ENCODE data around the gene SCN3A. TPM values are rescaled to one million over a fixed set of nuclear protein-coding genes. Genes with fewer than 3 reads are reported as not detected.

The SCN3A gene
- total and polyA plus RNA-seq, 2 experiments from 2014 or later: 0.06 TPM; not detected in 1

DNA sequence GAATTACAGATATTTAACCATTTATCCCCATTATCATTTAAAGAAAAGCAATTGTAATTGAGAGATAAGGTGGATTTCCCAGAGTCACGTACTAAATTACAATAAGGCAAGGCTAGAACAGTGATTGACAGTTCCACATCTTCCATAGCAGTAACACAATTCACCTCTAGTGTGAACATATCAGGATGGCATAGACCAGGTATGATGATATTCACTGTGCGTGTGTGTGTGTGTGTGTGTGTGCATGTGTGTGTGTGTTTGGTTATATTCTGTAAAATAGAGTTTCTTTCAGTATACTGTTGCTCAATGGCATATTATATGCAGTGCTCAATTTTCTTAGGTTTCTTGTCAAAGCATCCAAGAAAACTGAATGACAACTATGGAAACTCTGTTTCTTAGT lies 37.1 kb upstream of the SCN3A start:
- Histone ChIP-seq H3K4me1 (ENCODE audit: low read depth) (no peaks in the 10 kb centered on the region), H3K27me3 (no peaks in the 10 kb centered on the region), H3K27ac (no peak overlapping the region), H3K9me3 (ENCODE audit: low read depth) (no peaks in the 10 kb centered on the region), H3K36me3 (no peaks in the 10 kb centered on the region), H3K4me3 (no peak overlapping the region)
- no peak for DNase-seq (ENCODE audit: low read depth in 1 of 2, low spot score in 1 of 2)
- TF ChIP-seq, protein P1, sequence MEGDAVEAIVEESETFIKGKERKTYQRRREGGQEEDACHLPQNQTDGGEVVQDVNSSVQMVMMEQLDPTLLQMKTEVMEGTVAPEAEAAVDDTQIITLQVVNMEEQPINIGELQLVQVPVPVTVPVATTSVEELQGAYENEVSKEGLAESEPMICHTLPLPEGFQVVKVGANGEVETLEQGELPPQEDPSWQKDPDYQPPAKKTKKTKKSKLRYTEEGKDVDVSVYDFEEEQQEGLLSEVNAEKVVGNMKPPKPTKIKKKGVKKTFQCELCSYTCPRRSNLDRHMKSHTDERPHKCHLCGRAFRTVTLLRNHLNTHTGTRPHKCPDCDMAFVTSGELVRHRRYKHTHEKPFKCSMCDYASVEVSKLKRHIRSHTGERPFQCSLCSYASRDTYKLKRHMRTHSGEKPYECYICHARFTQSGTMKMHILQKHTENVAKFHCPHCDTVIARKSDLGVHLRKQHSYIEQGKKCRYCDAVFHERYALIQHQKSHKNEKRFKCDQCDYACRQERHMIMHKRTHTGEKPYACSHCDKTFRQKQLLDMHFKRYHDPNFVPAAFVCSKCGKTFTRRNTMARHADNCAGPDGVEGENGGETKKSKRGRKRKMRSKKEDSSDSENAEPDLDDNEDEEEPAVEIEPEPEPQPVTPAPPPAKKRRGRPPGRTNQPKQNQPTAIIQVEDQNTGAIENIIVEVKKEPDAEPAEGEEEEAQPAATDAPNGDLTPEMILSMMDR (IDR thresholded peaks at IDR 0.05; ENCODE audit: low read depth, low read length): no peak

GRCh38 chr2:165239856-165240515 lies 36.1 kb upstream of the SCN3A start:
- no peaks in the 10 kb centered on the region for H3K4me1 ChIP-seq (ENCODE audit: low read depth)
- H3K27me3 ChIP-seq: no peaks in the 10 kb centered on the region
- no peak overlapping the region for H3K4me3 ChIP-seq
- H3K27ac ChIP-seq: no peak overlapping the region
- H3K9me3 ChIP-seq (ENCODE audit: low read depth): no peaks in the 10 kb centered on the region
- TF ChIP-seq, protein P1 (IDR thresholded peaks at IDR 0.05; ENCODE audit: low read depth, low read length): no peak
- no peak for DNase-seq (ENCODE audit: low read depth in 1 of 2, low spot score in 1 of 2)
- H3K36me3 ChIP-seq: no peaks in the 10 kb centered on the region

DNA sequence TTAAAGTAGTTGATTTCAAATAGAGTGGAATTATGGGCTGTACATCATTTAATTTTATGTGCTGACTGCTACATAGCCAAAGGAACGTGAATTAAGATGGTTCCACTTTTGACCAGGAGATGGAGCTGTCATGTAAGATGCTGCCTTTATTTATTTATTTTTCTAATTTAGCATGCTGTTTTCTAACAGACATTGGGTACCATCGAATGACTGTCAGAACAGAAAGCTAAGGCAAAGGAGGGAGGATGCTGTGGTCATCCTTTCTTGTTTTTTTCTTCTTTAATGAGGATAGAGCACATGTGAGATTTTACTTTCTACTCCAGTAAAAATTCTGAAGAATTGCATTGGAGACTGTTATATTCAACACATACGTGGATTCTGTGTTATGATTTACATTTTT lies 35.4 kb upstream of the SCN3A start, which contains the start of gene SCN2A:
TSS of gene SCN2A (plus strand) at position 185 of the 400 bp plus-strand sequence. CDS start 56,410 bp downstream, outside the sequence.
- TF ChIP-seq, protein P1 (IDR thresholded peaks at IDR 0.05; ENCODE audit: low read depth, low read length): peak; percentile 61
- no peaks in the 10 kb centered on the region for H3K9me3 ChIP-seq (ENCODE audit: low read depth)
- no peaks in the 10 kb centered on the region for H3K27me3 ChIP-seq
- no peak within 1 kb of the TSS for H3K4me3 ChIP-seq
- DNase-seq (ENCODE audit: low read depth in 1 of 2, low spot score in 1 of 2): peak; percentile 66 to 70
- no peak within 1 kb of the TSS for H3K27ac ChIP-seq
- H3K4me1 ChIP-seq (ENCODE audit: low read depth): no peaks in the 10 kb centered on the region
- no peaks in the 10 kb centered on the region for H3K36me3 ChIP-seq

DNA sequence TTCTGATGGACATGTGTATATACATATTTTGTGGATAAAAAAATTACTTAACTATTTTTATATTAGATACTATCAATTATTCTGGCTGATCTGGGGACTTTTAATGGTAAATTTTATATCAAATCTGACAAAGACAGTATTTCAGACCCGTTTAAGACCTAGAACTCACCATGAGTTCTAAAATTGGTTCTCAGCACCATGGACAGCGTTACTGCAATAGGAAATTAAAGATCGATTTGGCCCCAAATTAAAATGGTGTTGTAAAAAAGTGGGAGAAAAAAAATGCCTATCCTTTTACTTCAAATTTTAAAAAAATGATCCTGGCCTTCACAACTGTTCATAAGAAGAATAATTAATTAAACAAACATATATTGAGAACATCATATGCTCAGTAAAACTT lies 34.4 kb upstream of the SCN3A start:
- TF ChIP-seq, protein P1 (IDR thresholded peaks at IDR 0.05; ENCODE audit: low read depth, low read length): no peak
- Histone ChIP-seq H3K27ac (no peak overlapping the region), H3K4me3 (no peak overlapping the region), H3K27me3 (no peaks in the 10 kb centered on the region), H3K4me1 (ENCODE audit: low read depth) (no peaks in the 10 kb centered on the region), H3K36me3 (no peaks in the 10 kb centered on the region), H3K9me3 (ENCODE audit: low read depth) (no peaks in the 10 kb centered on the region)
- DNase-seq (ENCODE audit: low read depth in 1 of 2, low spot score in 1 of 2): peak; percentile 23 to 75

DNA sequence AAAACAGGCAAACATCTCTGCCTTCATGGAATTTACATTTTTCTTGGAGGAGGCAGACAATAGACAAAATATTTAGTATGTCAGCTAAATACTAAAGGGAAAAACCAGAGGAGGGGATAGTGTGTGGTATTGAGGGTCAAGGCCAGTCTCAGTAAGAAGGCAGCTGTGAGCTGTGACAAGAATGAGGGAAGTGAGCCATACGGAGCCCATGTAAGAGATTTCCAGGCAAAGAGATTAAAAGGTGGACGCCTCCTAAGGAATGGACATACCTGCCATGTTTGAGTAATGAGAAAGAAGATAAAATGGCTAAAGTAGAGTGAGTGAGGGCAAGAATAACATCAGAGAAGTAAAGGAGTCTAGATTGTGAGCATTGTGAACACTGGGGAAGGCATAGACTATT lies 33.2 kb upstream of the SCN3A start:
- Histone ChIP-seq H3K27me3 (no peaks in the 10 kb centered on the region), H3K9me3 (ENCODE audit: low read depth) (no peaks in the 10 kb centered on the region), H3K36me3 (no peaks in the 10 kb centered on the region), H3K27ac (no peak overlapping the region), H3K4me1 (ENCODE audit: low read depth) (no peaks in the 10 kb centered on the region), H3K4me3 (no peak overlapping the region)
- TF ChIP-seq, protein P1 (IDR thresholded peaks at IDR 0.05; ENCODE audit: low read depth, low read length): no peak
- no peak for DNase-seq (ENCODE audit: low read depth in 1 of 2, low spot score in 1 of 2)
